ENCODE results near the gene FLOT1.
A peak's percentile ranks its signal among the peaks of the same experiment; 100 is the strongest.

The FLOT1 gene

GRCh38 chr6:30686908-30687658 lies 55.4 kb downstream of the FLOT1 start:
- Mint-ChIP-seq H3K4me1 (peaks cover 86% of the 10 kb centered on the region), H3K9me3 (no peaks in the 10 kb centered on the region), H3K27ac (peak overlapping the region; percentile 95), H3K4me3 (peak overlapping the region; percentile 93), H3K36me3 (ENCODE audit: low read depth) (peaks cover 13% of the 10 kb centered on the region), H3K27me3 (ENCODE audit: low read depth, poor library complexity) (no peaks in the 10 kb centered on the region)
- peak; percentile 92 for DNase-seq
- TF ChIP-seq CTCF (IDR thresholded peaks at IDR 0.05) = no peak

GRCh38 chr6:30686009-30686907 lies 56.2 kb downstream of the FLOT1 start, which contains the start of gene PPP1R18:
Gene PPP1R18 (minus strand): TSS chr6:30686645. CDS start chr6:30686018, 627 bp downstream.
- Mint-ChIP-seq H3K9me3 (no peaks in the 10 kb centered on the region), H3K27me3 (ENCODE audit: low read depth, poor library complexity) (no peaks in the 10 kb centered on the region), H3K27ac (peak within 1 kb of the TSS; percentile 98), H3K36me3 (ENCODE audit: low read depth) (peaks cover 20% of the 10 kb centered on the region), H3K4me3 (peak within 1 kb of the TSS; percentile 93), H3K4me1 (peaks cover 87% of the 10 kb centered on the region)
- peak; percentile 66 for DNase-seq
- TF ChIP-seq CTCF (IDR thresholded peaks at IDR 0.05) = no peak

GRCh38 chr6:30685157-30686008 lies 57.1 kb downstream of the FLOT1 start:
- TF ChIP-seq CTCF (IDR thresholded peaks at IDR 0.05) = no peak
- Mint-ChIP-seq H3K27me3 (ENCODE audit: low read depth, poor library complexity) (no peaks in the 10 kb centered on the region), H3K9me3 (no peaks in the 10 kb centered on the region), H3K4me1 (peaks cover 86% of the 10 kb centered on the region), H3K4me3 (peak overlapping the region; percentile 93), H3K36me3 (ENCODE audit: low read depth) (peaks cover 26% of the 10 kb centered on the region), H3K27ac (peak overlapping the region; percentile 98)
- DNase-seq = no peak

GRCh38 chr6:30684386-30685156 lies 57.9 kb downstream of the FLOT1 start:
- TF ChIP-seq CTCF (IDR thresholded peaks at IDR 0.05) = no peak
- peak; percentile 14 for DNase-seq
- H3K4me1 Mint-ChIP-seq = peaks cover 86% of the 10 kb centered on the region
- H3K9me3 Mint-ChIP-seq = no peaks in the 10 kb centered on the region
- H3K36me3 Mint-ChIP-seq (ENCODE audit: low read depth) = peaks cover 30% of the 10 kb centered on the region
- H3K4me3 Mint-ChIP-seq = peak overlapping the region; percentile 93
- peaks cover 5% of the 10 kb centered on the region for H3K27me3 Mint-ChIP-seq (ENCODE audit: low read depth, poor library complexity)
- H3K27ac Mint-ChIP-seq = peak overlapping the region; percentile 98

- TF ChIP-seq CTCF (IDR thresholded peaks at IDR 0.05) = no peak
- Mint-ChIP-seq H3K36me3 (ENCODE audit: low read depth) (peaks cover 34% of the 10 kb centered on the region), H3K27ac (peak overlapping the region; percentile 86), H3K9me3 (no peaks in the 10 kb centered on the region), H3K4me1 (peaks cover 86% of the 10 kb centered on the region), H3K27me3 (ENCODE audit: low read depth, poor library complexity) (peaks cover 9% of the 10 kb centered on the region), H3K4me3 (peak overlapping the region; percentile 87)
- no peak for DNase-seq
Observed at GRCh38 chr6:30683980-30684338, 58.5 kb downstream of the FLOT1 start.

Measured in nephron progenitor cell (in vitro differentiated cells).